Activated T-cell treated with anti-CD3 and anti-CD28 coated beads, Interleukin-2, amount 50 U/mL, for 72 hours (primary cell): ENCODE data around the gene KCNE1. TPM values are rescaled to one million over a fixed set of nuclear protein-coding genes. Genes with fewer than 3 reads are reported as not detected.
A peak's percentile ranks its signal among the peaks of the same experiment; 100 is the strongest.

Experiments used
- ATAC-seq, 2 donors: fragments of 150-1000 bp; cut with Tn5 transposase; replicated peaks in 1 of 2; 2 replicates each; pipeline ENCODE4 v1.10.0; 2021; ENCODE audit warnings: moderate library complexity in 2 of 2, mild to moderate bottlenecking in 1 of 2
- DNase-seq, 2 donors: peaks; one replicate each; pipeline ENCODE4 v3.0.0; 2021 to 2022; ENCODE audit warnings: mixed read lengths in 1 of 2
- H3K27ac Mint-ChIP-seq: one replicate; pipeline ENCODE4 v1.8.0; 2022; ENCODE audit warnings: mild to moderate bottlenecking, moderate library complexity, mixed read lengths
- H3K27me3 Mint-ChIP-seq: one replicate; pipeline ENCODE4 v1.8.0; 2022; ENCODE audit warnings: low read depth, mixed read lengths
- H3K36me3 Mint-ChIP-seq, 2 donors: one replicate each; pipeline ENCODE4 v1.8.0; 2022; ENCODE audit warnings: mixed read lengths in 2 of 2, mild to moderate bottlenecking in 1 of 2; ENCODE audit not compliant: insufficient read depth in 2 of 2
- H3K4me1 Mint-ChIP-seq: one replicate; pipeline ENCODE4 v1.8.0; 2022; ENCODE audit warnings: low read depth, mixed read lengths
- H3K4me3 Mint-ChIP-seq, 2 donors: one replicate each; pipeline ENCODE4 v1.8.0; 2022; ENCODE audit warnings: mild to moderate bottlenecking in 2 of 2, mixed read lengths in 2 of 2, moderate library complexity in 2 of 2
- H3K9me3 Mint-ChIP-seq, 2 donors: one replicate each; pipeline ENCODE4 v1.8.0; 2022; ENCODE audit warnings: mixed read lengths in 2 of 2
- total RNA-seq, 2 donors: library from RNA; stranded (reverse); gene quantifications; one replicate each; pipeline ENCODE4 v1.2.3, GENCODE V29; 2022

The KCNE1 gene
- total RNA-seq, 2 donors from 2014 or later = 0.37 to 0.41 TPM

GRCh38 chr21:34530261-34530660 is 18.3 kb upstream of the KCNE1 start:
- Mint-ChIP-seq H3K4me3 (no peak overlapping the region), H3K27ac (no peak overlapping the region), H3K9me3 (peaks cover 2 to 5% of the 10 kb centered on the region in 2 donors), H3K4me1 (peaks cover 39% of the 10 kb centered on the region), H3K36me3 (peaks cover 0 to 2% of the 10 kb centered on the region in 2 donors), H3K27me3 (no peaks in the 10 kb centered on the region)
- DNase-seq (no peak), ATAC-seq (no peak)

- DNase-seq (no peak), ATAC-seq (no peak)
- Mint-ChIP-seq H3K9me3 (peaks cover 2 to 5% of the 10 kb centered on the region in 2 donors), H3K27me3 (no peaks in the 10 kb centered on the region), H3K4me3 (no peak overlapping the region), H3K4me1 (peaks cover 37% of the 10 kb centered on the region), H3K27ac (no peak overlapping the region), H3K36me3 (peaks cover 0 to 2% of the 10 kb centered on the region in 2 donors)
These were observed 16.1 kb upstream of the KCNE1 start for GRCh38 chr21:34528131-34528561.

- ATAC-seq (peak; percentile 86 to 87), DNase-seq (peak; percentile 38)
- H3K4me3 Mint-ChIP-seq = peak overlapping the region; percentile 52 to 66
- peaks cover 37% of the 10 kb centered on the region for H3K4me1 Mint-ChIP-seq
- H3K9me3 Mint-ChIP-seq = peaks cover 2 to 5% of the 10 kb centered on the region in 2 donors
- H3K27ac Mint-ChIP-seq = peak overlapping the region; percentile 79
- no peaks in the 10 kb centered on the region for H3K27me3 Mint-ChIP-seq
- peaks cover 0 to 2% of the 10 kb centered on the region in 2 donors for H3K36me3 Mint-ChIP-seq
These were observed 14.7 kb upstream of the KCNE1 start for GRCh38 chr21:34526618-34527290.

GRCh38 chr21:34526241-34526617 is 14.2 kb upstream of the KCNE1 start:
- DNase-seq = no peak
- Mint-ChIP-seq H3K9me3 (peaks cover 2 to 5% of the 10 kb centered on the region in 2 donors), H3K4me1 (peaks cover 37% of the 10 kb centered on the region), H3K4me3 (peak overlapping the region; percentile 52 to 66), H3K27me3 (no peaks in the 10 kb centered on the region), H3K27ac (peak overlapping the region; percentile 79), H3K36me3 (peaks cover 0 to 2% of the 10 kb centered on the region in 2 donors)
- ATAC-seq = no peak

- ATAC-seq = no peak
- no peak for DNase-seq
- Mint-ChIP-seq H3K4me3 (peak overlapping the region in 1 of 2 donors; percentile 31), H3K9me3 (peaks cover 1 to 2% of the 10 kb centered on the region in 2 donors), H3K27me3 (no peaks in the 10 kb centered on the region), H3K36me3 (no peaks in the 10 kb centered on the region), H3K27ac (no peak overlapping the region), H3K4me1 (peaks cover 34% of the 10 kb centered on the region)
These were observed 12.9 kb upstream of the KCNE1 start for GRCh38 chr21:34524646-34525601.

GRCh38 chr21:34523019-34523555 is 11.1 kb upstream of the KCNE1 start:
- Mint-ChIP-seq H3K27me3 (no peaks in the 10 kb centered on the region), H3K36me3 (no peaks in the 10 kb centered on the region), H3K27ac (no peak overlapping the region), H3K4me1 (peaks cover 33% of the 10 kb centered on the region), H3K4me3 (no peak overlapping the region), H3K9me3 (no peaks in the 10 kb centered on the region)
- ATAC-seq = no peak
- no peak for DNase-seq

- H3K27me3 Mint-ChIP-seq = no peaks in the 10 kb centered on the region
- ATAC-seq (no peak), DNase-seq (no peak)
- H3K4me3 Mint-ChIP-seq = no peak overlapping the region
- H3K4me1 Mint-ChIP-seq = peaks cover 33% of the 10 kb centered on the region
- H3K36me3 Mint-ChIP-seq = peaks cover 0 to 3% of the 10 kb centered on the region in 2 donors
- no peak overlapping the region for H3K27ac Mint-ChIP-seq
- H3K9me3 Mint-ChIP-seq = no peaks in the 10 kb centered on the region
These were observed 10.3 kb upstream of the KCNE1 start for GRCh38 chr21:34522284-34522683.

- H3K4me1 Mint-ChIP-seq = peaks cover 33% of the 10 kb centered on the region
- no peaks in the 10 kb centered on the region for H3K9me3 Mint-ChIP-seq
- ATAC-seq (no peak), DNase-seq (no peak)
- no peaks in the 10 kb centered on the region for H3K27me3 Mint-ChIP-seq
- H3K36me3 Mint-ChIP-seq = peaks cover 0 to 3% of the 10 kb centered on the region in 2 donors
- no peak overlapping the region for H3K27ac Mint-ChIP-seq
- H3K4me3 Mint-ChIP-seq = no peak overlapping the region
These were observed 9.6 kb upstream of the KCNE1 start for GRCh38 chr21:34521561-34521960.

- Mint-ChIP-seq H3K4me3 (no peak overlapping the region), H3K27ac (no peak overlapping the region), H3K27me3 (no peaks in the 10 kb centered on the region), H3K4me1 (peaks cover 28% of the 10 kb centered on the region), H3K36me3 (peaks cover 0 to 3% of the 10 kb centered on the region in 2 donors), H3K9me3 (no peaks in the 10 kb centered on the region)
- no peak for DNase-seq
- no peak for ATAC-seq
These were observed 8.9 kb upstream of the KCNE1 start for GRCh38 chr21:34520764-34521508.

GRCh38 chr21:34520281-34520680 is 8.3 kb upstream of the KCNE1 start:
- DNase-seq (no peak), ATAC-seq (no peak)
- no peak overlapping the region for H3K27ac Mint-ChIP-seq
- no peaks in the 10 kb centered on the region for H3K27me3 Mint-ChIP-seq
- H3K36me3 Mint-ChIP-seq = peaks cover 0 to 3% of the 10 kb centered on the region in 2 donors
- H3K4me3 Mint-ChIP-seq = no peak overlapping the region
- H3K9me3 Mint-ChIP-seq = no peaks in the 10 kb centered on the region
- peaks cover 27% of the 10 kb centered on the region for H3K4me1 Mint-ChIP-seq

GRCh38 chr21:34519694-34520093 is 7.7 kb upstream of the KCNE1 start:
- H3K27me3 Mint-ChIP-seq = no peaks in the 10 kb centered on the region
- no peak overlapping the region for H3K27ac Mint-ChIP-seq
- H3K4me3 Mint-ChIP-seq = no peak overlapping the region
- ATAC-seq (no peak), DNase-seq (no peak)
- peaks cover 0 to 3% of the 10 kb centered on the region in 2 donors for H3K36me3 Mint-ChIP-seq
- peaks cover 21% of the 10 kb centered on the region for H3K4me1 Mint-ChIP-seq
- no peaks in the 10 kb centered on the region for H3K9me3 Mint-ChIP-seq

GRCh38 chr21:34519016-34519415 is 7.0 kb upstream of the KCNE1 start:
- no peak for DNase-seq
- no peaks in the 10 kb centered on the region for H3K9me3 Mint-ChIP-seq
- no peak overlapping the region for H3K4me3 Mint-ChIP-seq
- no peak overlapping the region for H3K27ac Mint-ChIP-seq
- H3K27me3 Mint-ChIP-seq = no peaks in the 10 kb centered on the region
- peaks cover 19% of the 10 kb centered on the region for H3K4me1 Mint-ChIP-seq
- ATAC-seq = no peak
- H3K36me3 Mint-ChIP-seq = peaks cover 0 to 3% of the 10 kb centered on the region in 2 donors
